Right renal pelvis (tissue), 4 donors: ENCODE data around the gene KCNB1. TPM values are rescaled to one million over a fixed set of nuclear protein-coding genes. Genes with fewer than 3 reads are reported as not detected.
"Not testable (repeated sequence)": the region's sequence is repeated elsewhere in the genome, so short reads cannot be mapped to it uniquely, and the experiment has no call there.

Experiments used
- DNase-seq, 4 donors: peaks; one replicate each; pipeline ENCODE4 v3.0.0-alpha.2; 2013; ENCODE audit warnings: low read depth in 4 of 4, low spot score in 3 of 4, missing footprints in 1 of 4
- polyA plus RNA-seq, 4 donors: library from polyadenylated mRNA; unstranded; fragments of 120-200 nt; gene quantifications; one replicate each; pipeline ENCODE4 v1.2.1, GENCODE V29; 2013; ENCODE audit not compliant: insufficient read length in 4 of 4

Gene KCNB1
- polyA plus RNA-seq, 4 donors: 0.39 to 0.53 (median 0.40) TPM

DNA sequence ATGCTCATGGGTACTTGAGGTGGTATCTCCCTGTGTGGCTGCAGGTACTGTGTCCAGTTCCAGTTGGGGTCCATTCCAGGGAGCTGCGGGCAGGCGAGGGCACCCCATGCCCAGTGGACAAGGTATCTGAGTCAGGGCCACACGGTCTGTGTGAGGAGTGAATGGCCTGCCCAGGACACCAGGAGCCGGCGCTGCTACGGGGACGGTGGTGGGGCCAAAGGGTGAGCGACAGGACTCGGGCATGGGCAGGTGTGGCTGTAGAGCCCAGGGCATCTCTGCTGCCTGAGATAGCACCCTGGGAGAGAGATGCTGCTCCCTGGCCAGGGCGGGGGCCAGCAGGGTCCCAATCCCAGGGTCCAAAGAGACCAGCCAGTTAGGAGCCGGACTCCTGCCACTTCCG, 147.0 kb downstream of the KCNB1 start:
- no peak for DNase-seq

DNA sequence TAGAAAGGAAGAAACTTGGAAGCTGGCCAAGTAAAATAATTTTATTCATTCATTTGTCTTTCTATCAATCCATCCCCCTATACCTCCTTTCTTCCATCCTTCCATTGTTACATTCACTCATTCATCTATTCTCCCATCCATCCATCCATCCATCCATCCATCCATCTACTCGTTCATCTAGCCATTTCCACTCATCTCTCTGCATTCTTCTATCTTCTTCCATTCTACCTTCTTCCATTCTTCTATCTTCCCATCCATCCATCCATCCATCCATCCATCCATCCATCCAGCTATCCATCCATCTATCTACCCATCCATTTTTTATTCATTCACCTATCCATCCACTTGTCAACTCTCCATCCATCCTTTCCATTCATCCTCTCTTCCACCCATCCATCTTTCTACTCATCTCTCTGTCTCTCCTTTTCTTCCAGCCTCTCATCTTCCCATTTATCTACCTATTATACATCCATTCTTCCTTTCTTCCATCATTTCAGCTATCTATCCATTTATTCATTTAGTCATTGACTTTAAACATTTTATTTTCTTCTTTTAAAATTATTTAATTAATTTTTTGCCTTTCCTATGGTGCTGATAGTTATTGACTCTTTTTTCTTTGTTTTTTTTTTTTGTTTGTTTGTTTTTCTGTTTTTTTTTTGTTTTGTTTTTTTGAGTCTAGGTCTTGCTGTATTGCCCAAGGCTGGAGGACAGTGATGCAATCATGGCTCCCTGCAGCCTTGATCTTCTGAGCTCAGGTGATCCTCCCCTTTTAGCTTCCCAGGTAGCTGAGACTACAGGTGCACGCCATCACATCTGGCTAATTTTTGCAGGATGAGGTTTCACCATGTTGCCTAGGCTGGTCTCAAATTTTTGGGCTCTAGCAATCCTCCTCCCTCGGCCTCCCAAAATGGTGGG, 151.5 kb downstream of the KCNB1 start:
- no peak for DNase-seq

GRCh38 chr20:49328790-49329189, 153.7 kb downstream of the KCNB1 start:
- DNase-seq: no peak

- no peak for DNase-seq
Observed at GRCh38 chr20:49326026-49326425, 156.4 kb downstream of the KCNB1 start.

GRCh38 chr20:49324306-49324705, 158.2 kb downstream of the KCNB1 start:
- no peak for DNase-seq

DNA sequence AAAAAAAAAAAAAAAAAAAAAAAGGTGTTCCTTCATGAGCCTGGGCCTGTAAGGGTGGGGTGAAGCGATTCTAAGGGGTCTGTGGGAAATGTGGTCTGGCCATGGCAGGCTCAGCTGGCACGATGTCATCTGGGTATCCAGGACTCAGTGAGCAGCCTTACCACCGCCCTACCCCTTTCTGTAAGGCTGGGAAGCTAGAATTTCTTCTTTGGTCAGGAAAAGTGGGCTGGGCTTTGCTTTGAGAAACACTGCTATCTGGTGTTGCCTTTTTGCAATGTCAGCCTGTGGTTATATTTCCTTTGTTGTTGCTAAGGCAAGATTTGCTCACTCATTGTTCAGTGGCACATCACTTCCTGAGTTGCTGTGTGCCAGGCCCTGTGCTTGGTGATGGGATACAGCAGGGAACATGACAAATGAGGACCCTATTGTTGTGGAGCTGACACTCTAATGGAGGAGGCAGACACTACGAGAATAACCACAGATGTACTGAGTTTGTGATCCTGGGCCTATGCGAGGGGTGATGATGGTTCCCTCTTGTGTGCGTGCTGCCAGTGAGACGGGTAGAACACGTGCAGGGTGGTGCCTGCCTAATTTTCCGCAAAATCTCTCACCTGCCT, 158.7 kb downstream of the KCNB1 start:
- DNase-seq: no peak

DNA sequence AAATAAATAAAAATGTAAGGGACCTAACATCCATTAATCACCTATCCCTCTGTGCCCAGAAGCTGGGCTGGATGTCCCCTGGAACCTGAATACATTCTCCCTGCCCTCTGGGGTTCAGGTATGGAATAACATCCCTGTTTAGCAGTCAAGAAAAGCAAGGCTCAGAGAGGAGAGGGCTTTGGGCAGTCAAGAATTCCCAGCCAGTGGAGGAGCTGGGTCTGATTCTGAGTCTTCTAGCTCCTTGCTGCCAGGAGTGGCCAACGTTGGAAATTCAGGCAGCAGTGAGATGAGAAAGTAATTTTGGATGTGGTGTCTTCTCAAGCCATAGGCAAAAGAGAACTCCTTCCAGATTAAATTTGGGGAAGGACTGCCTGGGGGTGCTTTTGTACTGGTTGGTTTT, 162.0 kb downstream of the KCNB1 start:
- DNase-seq: no peak

- DNase-seq: no peak
Observed at GRCh38 chr20:49319208-49319809, 163.2 kb downstream of the KCNB1 start.

GRCh38 chr20:49318430-49319207, 163.8 kb downstream of the KCNB1 start:
- DNase-seq: no peak

GRCh38 chr20:49318091-49318429, 164.4 kb downstream of the KCNB1 start:
- no peak for DNase-seq

- no peak for DNase-seq
Observed at GRCh38 chr20:49316704-49317103, 165.8 kb downstream of the KCNB1 start.

DNA sequence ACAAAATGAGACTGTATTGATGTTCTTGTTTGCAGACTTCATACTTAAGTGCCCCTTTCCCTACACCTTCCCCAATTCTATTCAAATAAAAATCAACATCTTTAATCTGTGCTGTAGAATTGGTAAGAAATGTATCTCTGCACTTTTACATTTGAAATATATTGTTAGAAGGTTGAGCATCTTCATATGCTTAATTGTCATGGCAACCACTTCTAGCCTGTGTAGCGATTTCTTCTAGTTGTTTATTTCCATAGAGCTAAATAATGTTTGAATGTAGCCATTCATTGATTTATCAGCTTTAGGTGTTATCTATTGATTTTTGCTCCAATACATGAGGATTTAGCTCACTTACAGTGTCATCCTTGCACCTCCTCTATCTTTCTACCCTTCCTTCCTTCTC, 166.9 kb downstream of the KCNB1 start:
- DNase-seq: no peak

- not testable (repeated sequence) for DNase-seq
Observed at GRCh38 chr20:49314052-49314451, 168.4 kb downstream of the KCNB1 start.

Other genes with a start within 250 kb of the KCNB1 start
- 10 to 100 TPM; 14.7 to 16.9 (median 16.2) TPM for gene ZNFX1, start 204.6 kb downstream of the KCNB1 start, polyA plus RNA-seq
- gene PTGIS, start 85.5 kb upstream of the KCNB1 start, polyA plus RNA-seq: 10 to 100 TPM; 28.1 to 35.5 (median 35.2) TPM
- 10 to 100 TPM; 45.2 to 54.6 (median 51.9) TPM for gene B4GALT5, start 231.2 kb upstream of the KCNB1 start, polyA plus RNA-seq